ENCODE results near the gene PITX2. TPM values are rescaled to one million over a fixed set of nuclear protein-coding genes. Genes with fewer than 3 reads are reported as not detected.

The PITX2 gene
- total RNA-seq, 1 donor from 2014 or later = 1.0 TPM

- TF ChIP-seq CTCF (conservative IDR thresholded peaks at IDR 0.05; ENCODE audit: low read depth, low read length) = no peak
- no peak for DNase-seq (ENCODE audit: low read depth)
- H3K4me3 ChIP-seq (ENCODE audit: low read depth, low read length) = no peak overlapping the region
These were observed 981 bp upstream of the PITX2 start for GRCh38 chr4:110623718-110624397.

GRCh38 chr4:110621839-110622751 lies 782 bp downstream of the PITX2 start:
- no peak for DNase-seq (ENCODE audit: low read depth)
- no peak for TF ChIP-seq CTCF (conservative IDR thresholded peaks at IDR 0.05; ENCODE audit: low read depth, low read length)
- H3K4me3 ChIP-seq (ENCODE audit: low read depth, low read length) = peak overlapping the region; percentile 46

GRCh38 chr4:110621328-110621812 lies 1.5 kb downstream of the PITX2 start:
- no peak for TF ChIP-seq CTCF (conservative IDR thresholded peaks at IDR 0.05; ENCODE audit: low read depth, low read length)
- H3K4me3 ChIP-seq (ENCODE audit: low read depth, low read length) = peak overlapping the region; percentile 46
- DNase-seq (ENCODE audit: low read depth) = no peak

- peak overlapping the region; percentile 46 for H3K4me3 ChIP-seq (ENCODE audit: low read depth, low read length)
- TF ChIP-seq CTCF (conservative IDR thresholded peaks at IDR 0.05; ENCODE audit: low read depth, low read length) = peak; percentile 18
- no peak for DNase-seq (ENCODE audit: low read depth)
These were observed 2.1 kb downstream of the PITX2 start for GRCh38 chr4:110620691-110621327.

GRCh38 chr4:110620322-110620690 lies 2.6 kb downstream of the PITX2 start:
- TF ChIP-seq CTCF (conservative IDR thresholded peaks at IDR 0.05; ENCODE audit: low read depth, low read length) = no peak
- DNase-seq (ENCODE audit: low read depth) = no peak
- H3K4me3 ChIP-seq (ENCODE audit: low read depth, low read length) = peak overlapping the region; percentile 46

- no peak for DNase-seq (ENCODE audit: low read depth)
- H3K4me3 ChIP-seq (ENCODE audit: low read depth, low read length) = no peak overlapping the region
- no peak for TF ChIP-seq CTCF (conservative IDR thresholded peaks at IDR 0.05; ENCODE audit: low read depth, low read length)
These were observed 3.2 kb downstream of the PITX2 start for GRCh38 chr4:110619463-110620247.

Data from epithelial cell of proximal tubule (primary cell).